ENCODE data around the gene CAMTA1.

CAMTA1 gene

DNA sequence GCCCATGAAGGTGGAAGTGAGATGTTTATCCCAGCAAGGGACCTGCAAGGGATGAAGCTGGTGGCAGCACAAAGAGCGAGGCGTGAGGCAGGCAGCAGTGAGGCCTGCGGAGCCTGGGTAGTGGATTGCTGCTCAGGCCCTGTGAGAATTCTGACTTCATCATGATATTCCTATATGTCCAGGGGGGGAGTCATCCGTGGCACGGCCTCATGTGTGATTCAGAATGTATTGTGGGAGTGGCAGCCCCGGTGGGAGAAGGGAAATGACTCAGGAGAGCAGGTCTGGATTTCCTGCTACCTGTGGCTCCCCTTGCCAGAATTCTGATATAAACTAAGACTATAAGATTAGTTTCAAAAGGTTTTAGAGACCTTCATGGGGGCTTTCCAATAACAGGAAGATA, 240.9 kb downstream of the CAMTA1 start:
- TF ChIP-seq, protein P1, sequence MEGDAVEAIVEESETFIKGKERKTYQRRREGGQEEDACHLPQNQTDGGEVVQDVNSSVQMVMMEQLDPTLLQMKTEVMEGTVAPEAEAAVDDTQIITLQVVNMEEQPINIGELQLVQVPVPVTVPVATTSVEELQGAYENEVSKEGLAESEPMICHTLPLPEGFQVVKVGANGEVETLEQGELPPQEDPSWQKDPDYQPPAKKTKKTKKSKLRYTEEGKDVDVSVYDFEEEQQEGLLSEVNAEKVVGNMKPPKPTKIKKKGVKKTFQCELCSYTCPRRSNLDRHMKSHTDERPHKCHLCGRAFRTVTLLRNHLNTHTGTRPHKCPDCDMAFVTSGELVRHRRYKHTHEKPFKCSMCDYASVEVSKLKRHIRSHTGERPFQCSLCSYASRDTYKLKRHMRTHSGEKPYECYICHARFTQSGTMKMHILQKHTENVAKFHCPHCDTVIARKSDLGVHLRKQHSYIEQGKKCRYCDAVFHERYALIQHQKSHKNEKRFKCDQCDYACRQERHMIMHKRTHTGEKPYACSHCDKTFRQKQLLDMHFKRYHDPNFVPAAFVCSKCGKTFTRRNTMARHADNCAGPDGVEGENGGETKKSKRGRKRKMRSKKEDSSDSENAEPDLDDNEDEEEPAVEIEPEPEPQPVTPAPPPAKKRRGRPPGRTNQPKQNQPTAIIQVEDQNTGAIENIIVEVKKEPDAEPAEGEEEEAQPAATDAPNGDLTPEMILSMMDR (conservative IDR thresholded peaks at IDR 0.05; ENCODE audit: control insufficient read depth, insufficient read depth, low read depth, low read length): no peak
- no peak for DNase-seq (ENCODE audit: low read depth)
- no peak overlapping the region for H3K4me3 ChIP-seq (ENCODE audit: control insufficient read depth, low read depth, low read length)

DNA sequence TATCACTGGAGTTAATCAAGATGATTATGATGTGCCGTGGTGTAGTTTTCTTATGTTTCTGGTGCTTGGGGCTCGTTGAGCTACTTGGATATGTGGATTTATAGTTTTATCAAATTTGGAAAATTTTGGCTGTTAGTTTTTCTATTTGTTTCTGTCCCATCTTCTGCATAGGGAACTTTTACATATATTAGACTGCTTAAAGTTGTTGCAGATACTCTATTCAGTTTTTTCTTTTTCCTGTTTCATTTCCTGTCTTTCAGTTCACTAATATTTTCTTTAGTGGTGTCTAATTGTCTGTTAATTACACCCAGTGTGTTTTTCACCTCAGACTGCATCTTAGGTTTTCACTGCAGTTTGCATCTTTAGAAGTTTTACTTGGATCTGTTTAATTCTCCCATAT, 247.7 kb downstream of the CAMTA1 start:
- TF ChIP-seq, protein P1 (conservative IDR thresholded peaks at IDR 0.05; ENCODE audit: control insufficient read depth, insufficient read depth, low read depth, low read length): no peak
- no peak for DNase-seq (ENCODE audit: low read depth)
- no peak overlapping the region for H3K4me3 ChIP-seq (ENCODE audit: control insufficient read depth, low read depth, low read length)

DNA sequence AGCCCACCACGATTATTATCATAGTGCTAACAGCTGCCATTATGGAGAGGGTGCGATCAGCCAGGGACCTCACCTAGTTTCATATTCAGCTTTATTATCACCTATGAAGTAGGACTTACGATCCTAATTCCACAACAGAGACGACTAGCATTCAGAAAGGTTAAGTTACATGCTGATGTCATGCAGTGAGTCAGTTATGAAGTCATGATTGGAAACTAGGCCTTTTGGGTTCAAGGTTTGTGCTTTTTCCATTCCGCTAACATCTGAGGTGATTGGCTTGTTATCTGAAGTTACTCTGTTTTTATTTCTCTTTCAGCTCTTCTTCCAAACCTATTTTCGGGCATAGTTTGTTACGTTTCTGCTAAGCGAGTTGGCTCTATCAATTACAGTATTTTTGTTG, 251.1 kb downstream of the CAMTA1 start:
- TF ChIP-seq, protein P1 (conservative IDR thresholded peaks at IDR 0.05; ENCODE audit: control insufficient read depth, insufficient read depth, low read depth, low read length): no peak
- H3K4me3 ChIP-seq (ENCODE audit: control insufficient read depth, low read depth, low read length): no peak overlapping the region
- DNase-seq (ENCODE audit: low read depth): no peak

DNA sequence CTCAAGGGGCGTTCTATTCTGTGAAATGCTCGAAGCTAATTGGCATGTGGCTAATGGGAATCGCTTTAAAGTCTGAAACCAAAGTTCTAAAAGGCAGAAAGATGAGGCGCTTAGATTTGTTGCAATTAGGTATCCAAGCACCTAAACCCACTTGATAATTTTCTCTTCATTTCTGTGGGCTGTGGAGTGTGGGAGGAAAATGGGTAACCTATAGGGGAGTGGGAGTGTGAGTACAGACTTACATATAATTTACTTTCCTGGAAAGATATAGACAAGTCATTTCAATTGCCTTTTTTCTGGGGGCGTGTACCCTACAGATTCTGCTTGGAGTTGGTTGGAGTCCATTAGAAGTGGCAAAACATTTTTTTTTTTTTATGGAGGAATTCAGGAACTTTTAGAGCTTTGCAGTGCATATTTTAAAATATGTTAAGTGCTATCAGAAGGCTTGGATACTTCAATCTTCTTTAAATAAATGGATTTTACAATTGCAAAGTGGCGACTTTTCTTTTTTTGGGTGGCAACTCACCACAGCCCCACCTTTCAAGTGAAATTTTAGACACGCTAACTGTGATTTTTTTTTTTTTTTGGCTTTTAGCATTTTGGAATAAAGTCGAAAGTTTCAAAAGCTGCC, 254.5 kb downstream of the CAMTA1 start:
- no peak overlapping the region for H3K4me3 ChIP-seq (ENCODE audit: control insufficient read depth, low read depth, low read length)
- TF ChIP-seq, protein P1 (conservative IDR thresholded peaks at IDR 0.05; ENCODE audit: control insufficient read depth, insufficient read depth, low read depth, low read length): no peak
- DNase-seq (ENCODE audit: low read depth): no peak

DNA sequence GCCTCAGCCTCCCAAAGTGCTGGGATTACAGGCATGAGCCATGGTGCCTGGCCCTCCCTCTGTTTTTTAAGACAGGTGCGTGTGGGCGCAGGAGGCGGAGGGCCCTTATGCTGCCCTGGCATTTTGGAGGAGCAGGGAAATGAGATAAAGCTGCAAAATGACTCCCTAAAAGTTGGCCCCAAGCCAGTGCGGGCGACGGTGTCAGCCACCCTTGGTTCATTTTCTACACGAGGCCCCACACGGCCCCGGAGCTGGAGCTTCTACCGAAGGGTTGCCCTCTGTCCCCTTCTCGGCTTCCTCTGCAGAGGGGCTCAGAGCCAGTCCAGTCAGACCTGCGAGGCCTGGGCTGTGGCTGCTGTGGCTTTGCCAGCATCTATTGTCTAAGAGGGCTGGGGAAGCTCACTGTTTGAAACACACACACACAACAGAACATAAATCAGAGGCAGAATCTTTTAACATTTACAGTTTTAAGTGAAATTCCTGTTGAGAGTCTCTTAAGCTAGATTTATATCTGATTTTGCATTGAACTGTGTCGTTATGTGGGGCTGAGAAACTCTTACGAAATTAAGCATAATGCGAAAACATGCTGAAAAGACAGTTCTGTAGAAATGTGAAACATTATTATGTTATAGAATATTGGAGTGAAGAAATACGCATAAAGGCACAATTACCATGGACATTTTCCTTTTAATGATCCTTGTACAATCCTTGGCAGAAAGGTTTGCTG, 255.9 kb downstream of the CAMTA1 start:
- TF ChIP-seq, protein P1 (conservative IDR thresholded peaks at IDR 0.05; ENCODE audit: control insufficient read depth, insufficient read depth, low read depth, low read length): no peak
- H3K4me3 ChIP-seq (ENCODE audit: control insufficient read depth, low read depth, low read length): no peak overlapping the region
- DNase-seq (ENCODE audit: low read depth): no peak

DNA sequence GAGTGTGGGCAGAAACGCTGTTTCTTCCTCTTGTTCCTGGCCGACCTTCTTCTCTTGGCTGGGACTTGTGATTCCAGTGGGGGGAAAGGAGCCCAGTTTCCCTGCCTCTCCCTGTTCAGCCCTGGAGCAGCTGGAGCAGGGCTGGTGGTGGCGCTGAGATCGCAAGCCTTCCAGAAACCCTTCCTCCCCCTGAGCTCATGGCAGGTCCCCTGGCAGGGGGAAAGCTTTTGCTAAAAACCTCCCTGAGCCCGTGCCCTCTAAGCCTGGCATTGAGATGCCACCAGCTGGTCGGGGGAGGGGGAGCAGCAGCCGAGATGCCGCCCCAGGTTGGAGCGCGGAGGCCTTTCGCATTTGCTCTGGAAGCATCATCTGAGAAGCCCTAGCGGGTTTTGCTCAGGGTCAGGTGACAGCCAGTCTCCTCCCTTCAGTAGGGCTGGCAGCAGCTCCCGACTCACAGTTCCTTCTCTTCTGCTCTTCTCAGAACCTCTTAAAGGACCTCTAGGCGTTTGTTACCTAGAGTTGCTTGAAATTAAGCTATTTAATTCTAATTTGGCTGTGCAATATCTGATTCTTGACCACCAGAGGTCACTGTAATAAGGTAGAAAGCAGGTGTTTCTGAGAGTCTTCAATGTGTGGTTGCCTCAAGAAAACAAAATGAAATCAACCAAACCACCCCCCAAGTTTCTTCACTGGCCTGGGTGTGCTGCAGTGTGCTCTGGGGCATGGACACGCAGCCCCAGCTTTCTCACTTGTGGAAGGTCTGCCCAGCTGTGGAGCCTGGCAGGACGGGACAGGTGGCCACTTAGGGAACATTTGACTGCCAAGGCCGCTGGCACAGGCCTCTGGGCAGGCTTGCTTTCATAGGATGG, 257.3 kb downstream of the CAMTA1 start:
- TF ChIP-seq, protein P1 (conservative IDR thresholded peaks at IDR 0.05; ENCODE audit: control insufficient read depth, insufficient read depth, low read depth, low read length): peak; percentile 55
- no peak overlapping the region for H3K4me3 ChIP-seq (ENCODE audit: control insufficient read depth, low read depth, low read length)
- peak; percentile 48 for DNase-seq (ENCODE audit: low read depth)

Measured in fibroblast of mammary gland (primary cell).